ENCODE results near the gene PLXNA2. TPM values are rescaled to one million over a fixed set of nuclear protein-coding genes. Genes with fewer than 3 reads are reported as not detected.

PLXNA2 gene
- polyA plus RNA-seq, 1 of the 3 experiments (the other 2 are of a cell fraction), result 8.5 TPM

DNA sequence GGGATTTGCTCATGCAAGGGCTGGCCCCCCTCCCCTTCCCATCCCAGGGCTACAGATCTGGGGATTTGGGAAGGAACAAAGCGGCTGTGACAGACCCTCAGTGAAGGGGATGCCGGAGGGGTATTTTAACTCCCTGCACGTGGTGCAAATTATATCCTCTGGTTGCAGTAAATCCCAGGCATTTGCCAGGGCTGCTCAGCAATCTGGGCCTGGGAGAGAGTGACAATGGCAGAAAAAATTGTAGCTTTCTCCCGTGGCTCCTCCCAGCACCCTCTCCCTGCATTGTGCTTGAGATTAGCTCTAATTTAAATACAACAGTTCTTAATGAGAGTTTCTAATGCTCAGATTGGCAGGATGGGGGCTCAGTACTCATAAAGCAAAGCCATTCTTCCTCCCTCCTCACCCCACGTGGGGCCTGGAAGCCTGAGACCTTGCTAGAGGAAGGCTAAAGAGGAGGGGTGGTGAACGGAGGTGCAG is 203.3 kb downstream of the PLXNA2 start:
- no peaks in the 10 kb centered on the region for H3K9me2 ChIP-seq
- no peak overlapping the region for H3K4me3 ChIP-seq (ENCODE audit: low read depth in 2 of 2, low read length in 1 of 2)
- H3K36me3 ChIP-seq (replicated peaks in 1 of 2; ENCODE audit: control insufficient read depth in 1 of 2, insufficient read depth in 2 of 2, low read length in 1 of 2), result peaks cover 30 to 96% of the 10 kb centered on the region in 2 experiments
- H3K4me1 ChIP-seq (ENCODE audit: control insufficient read depth in 1 of 2, insufficient read depth in 2 of 2, low read depth in 1 of 2, low read length in 1 of 2), result peaks cover 0 to 9% of the 10 kb centered on the region in 2 experiments; a peak in 1 of 4 replicates
- TF ChIP-seq GABPA (IDR thresholded peaks at IDR 0.05; ENCODE audit: low read depth) (no peak), IRF3 (IDR thresholded peaks at IDR 0.05; ENCODE audit: low read depth, low read length) (no peak), TCF12 (IDR thresholded peaks at IDR 0.05) (no peak), YY1 (IDR thresholded peaks at IDR 0.05; ENCODE audit: low read depth) (no peak), POLR2AphosphoS5 (IDR thresholded peaks at IDR 0.05; ENCODE audit: low read depth, low read length) (no peak), RAD21 (IDR thresholded peaks at IDR 0.05; ENCODE audit: low read length) (no peak), ZBTB33 (IDR thresholded peaks at IDR 0.05; ENCODE audit: borderline replicate concordance, low read depth) (no peak), SIN3A (IDR thresholded peaks at IDR 0.05; ENCODE audit: borderline replicate concordance, low read depth, low read length) (no peak), CHD2 (IDR thresholded peaks at IDR 0.05; ENCODE audit: low read length, partially characterized antibody) (no peak), MEF2A (IDR thresholded peaks at IDR 0.05; ENCODE audit: borderline replicate concordance, low read depth) (no peak), TAF1 (IDR thresholded peaks at IDR 0.05; ENCODE audit: borderline replicate concordance, low read depth, low read length) (no peak)
- TF ChIP-seq, protein P1, sequence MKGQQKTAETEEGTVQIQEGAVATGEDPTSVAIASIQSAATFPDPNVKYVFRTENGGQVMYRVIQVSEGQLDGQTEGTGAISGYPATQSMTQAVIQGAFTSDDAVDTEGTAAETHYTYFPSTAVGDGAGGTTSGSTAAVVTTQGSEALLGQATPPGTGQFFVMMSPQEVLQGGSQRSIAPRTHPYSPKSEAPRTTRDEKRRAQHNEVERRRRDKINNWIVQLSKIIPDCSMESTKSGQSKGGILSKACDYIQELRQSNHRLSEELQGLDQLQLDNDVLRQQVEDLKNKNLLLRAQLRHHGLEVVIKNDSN (IDR thresholded peaks at IDR 0.05; ENCODE audit: borderline replicate concordance, low read depth), result no peak
- TF ChIP-seq, protein P2, sequence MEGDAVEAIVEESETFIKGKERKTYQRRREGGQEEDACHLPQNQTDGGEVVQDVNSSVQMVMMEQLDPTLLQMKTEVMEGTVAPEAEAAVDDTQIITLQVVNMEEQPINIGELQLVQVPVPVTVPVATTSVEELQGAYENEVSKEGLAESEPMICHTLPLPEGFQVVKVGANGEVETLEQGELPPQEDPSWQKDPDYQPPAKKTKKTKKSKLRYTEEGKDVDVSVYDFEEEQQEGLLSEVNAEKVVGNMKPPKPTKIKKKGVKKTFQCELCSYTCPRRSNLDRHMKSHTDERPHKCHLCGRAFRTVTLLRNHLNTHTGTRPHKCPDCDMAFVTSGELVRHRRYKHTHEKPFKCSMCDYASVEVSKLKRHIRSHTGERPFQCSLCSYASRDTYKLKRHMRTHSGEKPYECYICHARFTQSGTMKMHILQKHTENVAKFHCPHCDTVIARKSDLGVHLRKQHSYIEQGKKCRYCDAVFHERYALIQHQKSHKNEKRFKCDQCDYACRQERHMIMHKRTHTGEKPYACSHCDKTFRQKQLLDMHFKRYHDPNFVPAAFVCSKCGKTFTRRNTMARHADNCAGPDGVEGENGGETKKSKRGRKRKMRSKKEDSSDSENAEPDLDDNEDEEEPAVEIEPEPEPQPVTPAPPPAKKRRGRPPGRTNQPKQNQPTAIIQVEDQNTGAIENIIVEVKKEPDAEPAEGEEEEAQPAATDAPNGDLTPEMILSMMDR (IDR thresholded peaks at IDR 0.05), result no peak
- TF ChIP-seq, protein P3, sequence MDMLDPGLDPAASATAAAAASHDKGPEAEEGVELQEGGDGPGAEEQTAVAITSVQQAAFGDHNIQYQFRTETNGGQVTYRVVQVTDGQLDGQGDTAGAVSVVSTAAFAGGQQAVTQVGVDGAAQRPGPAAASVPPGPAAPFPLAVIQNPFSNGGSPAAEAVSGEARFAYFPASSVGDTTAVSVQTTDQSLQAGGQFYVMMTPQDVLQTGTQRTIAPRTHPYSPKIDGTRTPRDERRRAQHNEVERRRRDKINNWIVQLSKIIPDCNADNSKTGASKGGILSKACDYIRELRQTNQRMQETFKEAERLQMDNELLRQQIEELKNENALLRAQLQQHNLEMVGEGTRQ (IDR thresholded peaks at IDR 0.05; ENCODE audit: borderline replicate concordance, low read depth, low read length), result no peak
- H3K27me3 ChIP-seq (ENCODE audit: insufficient read depth), result no peaks in the 10 kb centered on the region
- H3K79me2 ChIP-seq (ENCODE audit: insufficient read depth), result no peaks in the 10 kb centered on the region
- CTCF ChIA-PET, result interaction anchor here (0.8 to 5.9 kb wide), 6 partner anchors 16 to 199 kb away, joined by 3 to 56 read pairs (median 7); no protein-coding TSS in a partner anchor
- WGBS (ENCODE audit: low lambda C conversion rate), result 95% methylated on average over 5 of the region's 6 CpGs
- no peak overlapping the region for H2AFZ ChIP-seq (ENCODE audit: low read depth)
- no peak overlapping the region for H3K27ac ChIP-seq (ENCODE audit: low read depth in 2 of 2, low read length in 1 of 2)
- no peak overlapping the region for H3K4me2 ChIP-seq
- no peaks in the 10 kb centered on the region for H4K20me1 ChIP-seq (ENCODE audit: insufficient read depth)
- no peak overlapping the region for H3K9ac ChIP-seq
- no peaks in the 10 kb centered on the region for H3K9me3 ChIP-seq
- POLR2A ChIA-PET, result no interaction called here
- H3F3A ChIP-seq (replicated peaks; ENCODE audit: insufficient read depth), result peaks cover 2% of the 10 kb centered on the region
- DNase-seq, result no peak

Measured in SK-N-SH (cell line).